OCI-LY1 (cell line): ENCODE data around the gene MYO1D.

ENCODE experiments used
- H2AFZ ChIP-seq: fragments of 200-600 bp; sonication (generic), shearing (Covaris generic); 2 replicates; pipeline ENCODE4 v1.6.0; 2014; ENCODE audit warnings: antibody characterized with exemption, mild to moderate bottlenecking, low read length
- H3F3A ChIP-seq: fragments of 200-600 bp; sonication (generic), shearing (Covaris generic); 2 replicates; pipeline ENCODE4 v1.6.0; 2014; ENCODE audit warnings: mild to moderate bottlenecking, antibody characterized with exemption, low read length, moderate library complexity; ENCODE audit not compliant: insufficient read depth
- H3K27ac ChIP-seq: fragments of 200-600 bp; sonication (generic); 2 replicates; pipeline ENCODE4 v1.5.1; 2014; ENCODE audit warnings: low read length, mixed run types, mild to moderate bottlenecking, low read depth; ENCODE audit not compliant: poor library complexity, severe bottlenecking
- H3K27me3 ChIP-seq: fragments of 200-600 bp; sonication (generic); 2 replicates; pipeline ENCODE4 v1.6.0; 2014; ENCODE audit warnings: antibody characterized with exemption, mild to moderate bottlenecking, low read length, moderate library complexity; ENCODE audit not compliant: insufficient read depth
- H3K36me3 ChIP-seq: fragments of 200-600 bp; sonication (generic); 2 replicates; pipeline ENCODE4 v1.6.1; 2014; ENCODE audit warnings: mild to moderate bottlenecking, antibody characterized with exemption, low read length, moderate library complexity, mixed read lengths; ENCODE audit not compliant: insufficient read depth
- H3K4me1 ChIP-seq: fragments of 200-600 bp; sonication (generic); 2 replicates; pipeline ENCODE4 v1.5.1; 2014; ENCODE audit warnings: mild to moderate bottlenecking, low read length, moderate library complexity; ENCODE audit not compliant: insufficient read depth, severe bottlenecking
- H3K4me2 ChIP-seq: fragments of 200-600 bp; sonication (generic), shearing (Covaris generic); 2 replicates; pipeline ENCODE4 v1.6.1; 2014; ENCODE audit warnings: low read length
- H3K4me3 ChIP-seq: fragments of 200-600 bp; sonication (generic); 2 replicates; pipeline ENCODE4 v1.5.1; 2014; ENCODE audit warnings: low read length, low read depth, mild to moderate bottlenecking, mixed read lengths; ENCODE audit not compliant: poor library complexity, severe bottlenecking
- H3K79me2 ChIP-seq: fragments of 200-600 bp; shearing (Covaris generic); 2 replicates; pipeline ENCODE4 v1.6.1; 2016; ENCODE audit warnings: mixed run types, low read length, mixed read lengths; ENCODE audit not compliant: insufficient read depth
- H3K9ac ChIP-seq: fragments of 200-600 bp; sonication (generic), shearing (Covaris generic); 2 replicates; pipeline ENCODE4 v1.6.1; 2014; ENCODE audit warnings: mild to moderate bottlenecking, low read length, mixed read lengths
- H3K9me2 ChIP-seq: fragments of 200-600 bp; sonication (generic), shearing (Covaris generic); 2 replicates; pipeline ENCODE4 v1.6.1; 2014; ENCODE audit warnings: low read depth, mild to moderate bottlenecking, low read length, mixed read lengths
- H3K9me3 ChIP-seq: fragments of 200-600 bp; shearing (Covaris generic); 2 replicates; pipeline ENCODE4 v1.6.1; 2014; ENCODE audit warnings: low read length, mixed read lengths
- H4K20me1 ChIP-seq: fragments of 200-600 bp; sonication (generic), shearing (Covaris generic); 2 replicates; pipeline ENCODE4 v1.6.0; 2016; ENCODE audit warnings: mild to moderate bottlenecking, low read length; ENCODE audit not compliant: insufficient read depth
- CTCF ChIP-seq: fragments of 200-600 bp; sonication (generic), shearing (Covaris generic); IDR thresholded peaks from 2 replicates; pipeline ENCODE4 v1.5.1; 2017; ENCODE audit warnings: mild to moderate bottlenecking, antibody characterized with exemption, low read length, moderate library complexity, mixed read lengths
- EZH2 ChIP-seq: fragments of 200-600 bp; sonication (generic), shearing (Covaris generic); IDR thresholded peaks from 2 replicates; pipeline ENCODE4 v1.8.0; 2017; ENCODE audit warnings: borderline replicate concordance, mixed run types, mild to moderate bottlenecking, antibody characterized with exemption, low read length, moderate library complexity, mixed read lengths

MYO1D gene

GRCh38 chr17:32882734-32883133 lies 5.8 kb upstream of the MYO1D start:
- TF ChIP-seq CTCF: no peak
- TF ChIP-seq EZH2: no peak
- H3K4me1 ChIP-seq: peaks cover 2% of the 10 kb centered on the region
- H2AFZ ChIP-seq: no peak overlapping the region
- no peak overlapping the region for H3K9ac ChIP-seq
- H3K9me2 ChIP-seq: no peaks in the 10 kb centered on the region
- H3K9me3 ChIP-seq: no peaks in the 10 kb centered on the region
- H3K79me2 ChIP-seq: no peaks in the 10 kb centered on the region
- H3K4me3 ChIP-seq: no peak overlapping the region
- H4K20me1 ChIP-seq: no peaks in the 10 kb centered on the region
- H3K4me2 ChIP-seq: no peak overlapping the region
- H3K36me3 ChIP-seq: no peaks in the 10 kb centered on the region
- no peak overlapping the region for H3K27ac ChIP-seq
- no peaks in the 10 kb centered on the region; the same call in 1 of the 2 replicates for H3K27me3 ChIP-seq
- H3F3A ChIP-seq: no peaks in the 10 kb centered on the region

- Histone ChIP-seq H3K4me3 (no peak overlapping the region), H2AFZ (no peak overlapping the region), H3K4me2 (no peak overlapping the region), H4K20me1 (no peaks in the 10 kb centered on the region), H3K27me3 (no peaks in the 10 kb centered on the region; the same call in 1 of the 2 replicates), H3K9ac (no peak overlapping the region), H3K36me3 (no peaks in the 10 kb centered on the region), H3K4me1 (peaks cover 7% of the 10 kb centered on the region), H3K79me2 (no peaks in the 10 kb centered on the region), H3F3A (no peaks in the 10 kb centered on the region), H3K9me2 (no peaks in the 10 kb centered on the region), H3K27ac (no peak overlapping the region), H3K9me3 (no peaks in the 10 kb centered on the region)
- TF ChIP-seq EZH2: no peak
- no peak for TF ChIP-seq CTCF
Observed at GRCh38 chr17:32882029-32882428, 5.1 kb upstream of the MYO1D start.

GRCh38 chr17:32880671-32881453 lies 3.9 kb upstream of the MYO1D start:
- no peak overlapping the region for H3K4me2 ChIP-seq
- H3K27ac ChIP-seq: no peak overlapping the region
- no peak overlapping the region for H2AFZ ChIP-seq

More at GRCh38 chr17:32880671-32881453, 3.9 kb upstream of the MYO1D start:
- Histone ChIP-seq H3K79me2 (no peaks in the 10 kb centered on the region), H3K9ac (no peak overlapping the region), H3K9me2 (no peaks in the 10 kb centered on the region), H3K9me3 (no peaks in the 10 kb centered on the region), H3K36me3 (no peaks in the 10 kb centered on the region), H3F3A (no peaks in the 10 kb centered on the region), H3K4me3 (no peak overlapping the region), H3K4me1 (peaks cover 7% of the 10 kb centered on the region), H3K27me3 (no peaks in the 10 kb centered on the region; the same call in 1 of the 2 replicates), H4K20me1 (no peaks in the 10 kb centered on the region)
- TF ChIP-seq CTCF (no peak), EZH2 (no peak)
